A172 (cell line): ENCODE data around the gene CAPN8. TPM values are rescaled to one million over a fixed set of nuclear protein-coding genes. Genes with fewer than 3 reads are reported as not detected.

ENCODE experiments used
- total RNA-seq: library from RNA; depleted of rRNA; stranded (reverse); fragments of >200 nt; shearing (Covaris generic); gene quantifications from 2 replicates; pipeline ENCODE4 v1.2.3, GENCODE V29; 2014; rRNA removed

The CAPN8 gene
- total RNA-seq, 1 experiment from 2014 or later, result not detected

Other genes with a start within 250 kb of the CAPN8 start
- gene CAPN2, start 46.8 kb upstream of the CAPN8 start, total RNA-seq, result 432 and 455 TPM in 2 replicates
- gene TP53BP2, start 180.2 kb upstream of the CAPN8 start, total RNA-seq, result 40.3 and 50.6 TPM in 2 replicates